RWPE2 (cell line): ENCODE data around the gene MGLL.

Experiments used
- ATAC-seq: fragments of 200-7000 bp; cut with Tn5 transposase; 3 replicates; pipeline ENCODE4 v1.9.1; 2021; ENCODE audit warnings: low read depth
- DNase-seq: peaks from one replicate; pipeline ENCODE4 v3.0.0-alpha.2; 2020; ENCODE audit warnings: low spot score
- H3K27ac ChIP-seq: fragments of 450-650 bp; 2 replicates; pipeline ENCODE4 v1.5.1; 2017; ENCODE audit warnings: mild to moderate bottlenecking; ENCODE audit not compliant: poor library complexity, severe bottlenecking
- H3K27me3 ChIP-seq: fragments of 250-450 bp; sonication (Bioruptor Pico); 2 replicates; pipeline ENCODE4 v1.5.1; 2021; ENCODE audit warnings: mild to moderate bottlenecking, moderate library complexity; ENCODE audit not compliant: insufficient read depth, poor library complexity, severe bottlenecking
- H3K36me3 ChIP-seq: fragments of 250-450 bp; sonication (Bioruptor Pico); 2 replicates; pipeline ENCODE4 v1.5.1; 2020; ENCODE audit warnings: low read depth, mild to moderate bottlenecking, moderate library complexity
- H3K4me1 ChIP-seq: fragments of 250-450 bp; sonication (Bioruptor Pico); 2 replicates; pipeline ENCODE4 v1.5.1; 2021; ENCODE audit warnings: mild to moderate bottlenecking, moderate library complexity; ENCODE audit not compliant: insufficient read depth, poor library complexity, severe bottlenecking
- H3K4me3 ChIP-seq: fragments of 250-450 bp; sonication (Bioruptor Pico); 2 replicates; pipeline ENCODE4 v1.5.1; 2021; ENCODE audit warnings: mild to moderate bottlenecking, moderate library complexity; ENCODE audit not compliant: severe bottlenecking
- H3K9me3 ChIP-seq: fragments of 250-450 bp; sonication (Bioruptor Pico); 2 replicates; pipeline ENCODE4 v1.5.1; 2021; ENCODE audit warnings: mild to moderate bottlenecking, moderate library complexity; ENCODE audit not compliant: severe bottlenecking
- CTCF ChIP-seq: fragments of 450-650 bp; IDR thresholded peaks from one replicate; pipeline ENCODE4 v1.5.1; 2017; ENCODE audit warnings: mild to moderate bottlenecking, moderate library complexity; ENCODE audit not compliant: poor library complexity, severe bottlenecking

The MGLL gene

GRCh38 chr3:127755305-127755681, 67.0 kb downstream of the MGLL start:
- Histone ChIP-seq H3K4me3 (no peak overlapping the region), H3K4me1 (peaks cover 9% of the 10 kb centered on the region), H3K36me3 (no peaks in the 10 kb centered on the region), H3K27ac (no peak overlapping the region), H3K9me3 (no peaks in the 10 kb centered on the region), H3K27me3 (no peaks in the 10 kb centered on the region)
- TF ChIP-seq CTCF: no peak
- DNase-seq (peak; percentile 30), ATAC-seq (no peak)

GRCh38 chr3:127754411-127755304, 67.7 kb downstream of the MGLL start:
- Histone ChIP-seq H3K36me3 (no peaks in the 10 kb centered on the region), H3K4me1 (peaks cover 12% of the 10 kb centered on the region), H3K9me3 (no peaks in the 10 kb centered on the region), H3K27me3 (no peaks in the 10 kb centered on the region), H3K4me3 (no peak overlapping the region), H3K27ac (no peak overlapping the region)
- no peak for TF ChIP-seq CTCF
- no peak for ATAC-seq
- DNase-seq: peak; percentile 50

- H3K4me3 ChIP-seq: no peak overlapping the region
- H3K9me3 ChIP-seq: no peaks in the 10 kb centered on the region
- peak; percentile 60 for DNase-seq
- TF ChIP-seq CTCF: no peak
- ATAC-seq: no peak
- peaks cover 16% of the 10 kb centered on the region for H3K4me1 ChIP-seq
- no peaks in the 10 kb centered on the region for H3K36me3 ChIP-seq
- H3K27ac ChIP-seq: no peak overlapping the region
- H3K27me3 ChIP-seq: no peaks in the 10 kb centered on the region
Measured at GRCh38 chr3:127753898-127754410, 68.4 kb downstream of the MGLL start.

GRCh38 chr3:127753338-127753737, 69.0 kb downstream of the MGLL start:
- no peak overlapping the region for H3K4me3 ChIP-seq
- ATAC-seq: no peak
- H3K4me1 ChIP-seq: peaks cover 22% of the 10 kb centered on the region
- no peaks in the 10 kb centered on the region for H3K36me3 ChIP-seq
- H3K27ac ChIP-seq: no peak overlapping the region
- no peak for TF ChIP-seq CTCF
- DNase-seq: peak; percentile 18
- H3K9me3 ChIP-seq: no peaks in the 10 kb centered on the region
- no peaks in the 10 kb centered on the region for H3K27me3 ChIP-seq

GRCh38 chr3:127751782-127752181, 70.5 kb downstream of the MGLL start:
- peak overlapping the region; percentile 82 for H3K27ac ChIP-seq
- H3K4me1 ChIP-seq: peaks cover 38% of the 10 kb centered on the region
- DNase-seq (no peak), ATAC-seq (no peak)
- no peak overlapping the region for H3K4me3 ChIP-seq
- no peak for TF ChIP-seq CTCF
- H3K36me3 ChIP-seq: no peaks in the 10 kb centered on the region
- no peaks in the 10 kb centered on the region for H3K9me3 ChIP-seq
- no peaks in the 10 kb centered on the region for H3K27me3 ChIP-seq
